HepG2 (cell line): Measurements from ENCODE around the gene UPK1B. TPM values are rescaled to one million over a fixed set of nuclear protein-coding genes. Genes with fewer than 3 reads are reported as not detected.

ENCODE experiments used
- BCL6 ChIP-seq: IDR thresholded peaks from 2 replicates; pipeline ENCODE4 v1.6.1; 2016; ENCODE audit warnings: missing genetic modification reagents, missing compliant biosample characterization
- CBX5 ChIP-seq: sonication (generic); formaldehyde crosslinking; IDR thresholded peaks from 2 replicates; pipeline ENCODE4 v1.4.0; 2020; ENCODE audit warnings: missing genetic modification reagents, borderline replicate concordance
- EP300 ChIP-seq, 3 experiments: sonication (generic) in 1 of 3; formaldehyde crosslinking in 1 of 3; IDR thresholded peaks; 2 replicates each; pipeline versions ENCODE4 v1.5.1 to v1.6.1; 2011 to 2020; ENCODE audit warnings: low read depth in 2 of 3, low read length in 2 of 3, borderline replicate concordance in 1 of 3, improper control_type of control experiment in 1 of 3, mild to moderate bottlenecking in 1 of 3, missing genetic modification reagents in 1 of 3, moderate library complexity in 1 of 3
- FOXK2 ChIP-seq: fragments of 450-650 bp; IDR thresholded peaks from 2 replicates; pipeline ENCODE4 v1.6.1; 2016
- JARID2 ChIP-seq: sonication (generic); formaldehyde crosslinking; IDR thresholded peaks from 2 replicates; pipeline ENCODE4 v1.8.1; 2023; ENCODE audit warnings: missing genetic modification reagents, inconsistent platforms; ENCODE audit not compliant: insufficient replicate concordance
- JUN ChIP-seq: sonication (generic); formaldehyde crosslinking; IDR thresholded peaks from 2 replicates; pipeline ENCODE4 v1.4.0; 2020; ENCODE audit warnings: mild to moderate bottlenecking, missing genetic modification reagents
- KDM1A ChIP-seq: IDR thresholded peaks from 2 replicates; pipeline ENCODE4 v1.6.1; 2016; ENCODE audit warnings: missing compliant biosample characterization
- MBD4 ChIP-seq: IDR thresholded peaks from 2 replicates; pipeline ENCODE4 v1.6.1; 2012; ENCODE audit warnings: low read length, inconsistent platforms, borderline replicate concordance
- MBNL3 ChIP-seq: fragments of 250-450 bp; sonication (Bioruptor Pico); conservative IDR thresholded peaks from 2 replicates; pipeline ENCODE4 v1.8.0; 2022; ENCODE audit warnings: mild to moderate bottlenecking, inconsistent platforms
- MED1 ChIP-seq: sonication (generic); formaldehyde crosslinking; IDR thresholded peaks from 2 replicates; pipeline ENCODE4 v1.4.0; 2020; ENCODE audit warnings: missing genetic modification reagents
- NCOA2 ChIP-seq: sonication (generic); formaldehyde crosslinking; IDR thresholded peaks from 2 replicates; pipeline ENCODE4 v1.8.0; 2022; ENCODE audit warnings: inconsistent platforms
- NFATC3 ChIP-seq: sonication (generic); formaldehyde crosslinking; IDR thresholded peaks from 2 replicates; pipeline ENCODE4 v1.5.1; 2020; ENCODE audit warnings: mild to moderate bottlenecking, missing genetic modification reagents
- RFXAP ChIP-seq: sonication (generic); formaldehyde crosslinking; IDR thresholded peaks from 2 replicates; pipeline ENCODE4 v1.4.0; 2020; ENCODE audit warnings: missing genetic modification reagents, borderline replicate concordance
- TERF1 ChIP-seq: sonication (generic); formaldehyde crosslinking; IDR thresholded peaks from 2 replicates; pipeline ENCODE4 v1.8.0; 2022; ENCODE audit warnings: mild to moderate bottlenecking, missing genetic modification reagents, moderate library complexity
- THAP9 ChIP-seq: sonication (generic); formaldehyde crosslinking; IDR thresholded peaks from 2 replicates; pipeline ENCODE4; 2020; ENCODE audit warnings: missing genetic modification reagents, mild to moderate bottlenecking, borderline replicate concordance
- THYN1 ChIP-seq: sonication (generic); formaldehyde crosslinking; IDR thresholded peaks from 2 replicates; pipeline ENCODE4 v1.8.1; 2023; ENCODE audit warnings: low read depth, mild to moderate bottlenecking, moderate library complexity, missing genetic modification reagents, borderline replicate concordance
- XRCC5 ChIP-seq: fragments of 200-400 bp; formaldehyde crosslinking; optimal IDR thresholded peaks from 2 replicates; pipeline ENCODE3; 2017; ENCODE audit warnings: mild to moderate bottlenecking, low read length
- ZFP62 ChIP-seq: sonication (generic); formaldehyde crosslinking; IDR thresholded peaks from 2 replicates; pipeline ENCODE4 v1.4.0; 2020; ENCODE audit warnings: missing genetic modification reagents
- ZFP82 ChIP-seq: sonication (generic); formaldehyde crosslinking; IDR thresholded peaks from 2 replicates; pipeline ENCODE4 v1.5.1; 2020; ENCODE audit warnings: mild to moderate bottlenecking, missing genetic modification reagents, borderline replicate concordance
- ZMYM2 ChIP-seq: sonication (generic); formaldehyde crosslinking; IDR thresholded peaks from 2 replicates; pipeline ENCODE4 v1.8.0; 2022; ENCODE audit warnings: mild to moderate bottlenecking, missing genetic modification reagents
- ZNF292 ChIP-seq: sonication (generic); formaldehyde crosslinking; IDR thresholded peaks from 2 replicates; pipeline ENCODE4 v1.8.1; 2022; ENCODE audit warnings: mild to moderate bottlenecking, low read depth, missing genetic modification reagents, borderline replicate concordance
- ZNF577 ChIP-seq: sonication (generic); formaldehyde crosslinking; IDR thresholded peaks from 2 replicates; pipeline ENCODE4 v1.4.0; 2020; ENCODE audit warnings: mild to moderate bottlenecking, low read depth, missing genetic modification reagents, borderline replicate concordance
- ZNF816 ChIP-seq: sonication (generic); formaldehyde crosslinking; IDR thresholded peaks from 2 replicates; pipeline ENCODE4 v1.8.0; 2022; ENCODE audit warnings: missing genetic modification reagents, mild to moderate bottlenecking, borderline replicate concordance
- ZNF839 ChIP-seq: sonication (generic); formaldehyde crosslinking; IDR thresholded peaks from 2 replicates; pipeline ENCODE4 v1.4.0; 2020; ENCODE audit warnings: missing genetic modification reagents, mild to moderate bottlenecking, borderline replicate concordance
- ZSCAN12 ChIP-seq: sonication (generic); formaldehyde crosslinking; IDR thresholded peaks from 2 replicates; pipeline ENCODE4 v1.9.0; 2021; ENCODE audit warnings: mild to moderate bottlenecking, missing genetic modification reagents
- polyA plus RNA-seq, 8 experiments: library from polyadenylated mRNA; depleted of rRNA in 3 of 8; stranded (reverse) in 7 of 8; unstranded in 1 of 8; fragments of >200 nt; fragmentation: Illumina TruSeq in 4 of 8; extraction: Trizol in 4 of 8; gene quantifications; 2 replicates each; pipeline versions ENCODE4 v1.2.1 to v1.2.3, GENCODE V29; 2011 to 2016; ENCODE audit warnings: low read depth in 4 of 8, missing spikeins in 1 of 8, mixed read lengths in 1 of 8; ENCODE audit not compliant: insufficient read depth in 1 of 8
- total RNA-seq, 5 experiments: library from RNA; depleted of rRNA; stranded (reverse); fragments of >200 nt; fragmentation: Illumina TruSeq; extraction: Trizol; gene quantifications; 2 replicates each; pipeline ENCODE4 v1.2.3, GENCODE V29; 2016; ENCODE audit warnings: low read depth in 1 of 5
- TF ChIP-seq, protein P1 (sequence below): sonication (generic); formaldehyde crosslinking; IDR thresholded peaks from 2 replicates; pipeline ENCODE4 v1.4.0; 2020; ENCODE audit warnings: missing genetic modification reagents

Gene UPK1B
- total and polyA plus RNA-seq, 2 of the 13 experiments (the other 11 are each of a cell fraction or from before 2014, with no cell fraction given): not detected

DNA sequence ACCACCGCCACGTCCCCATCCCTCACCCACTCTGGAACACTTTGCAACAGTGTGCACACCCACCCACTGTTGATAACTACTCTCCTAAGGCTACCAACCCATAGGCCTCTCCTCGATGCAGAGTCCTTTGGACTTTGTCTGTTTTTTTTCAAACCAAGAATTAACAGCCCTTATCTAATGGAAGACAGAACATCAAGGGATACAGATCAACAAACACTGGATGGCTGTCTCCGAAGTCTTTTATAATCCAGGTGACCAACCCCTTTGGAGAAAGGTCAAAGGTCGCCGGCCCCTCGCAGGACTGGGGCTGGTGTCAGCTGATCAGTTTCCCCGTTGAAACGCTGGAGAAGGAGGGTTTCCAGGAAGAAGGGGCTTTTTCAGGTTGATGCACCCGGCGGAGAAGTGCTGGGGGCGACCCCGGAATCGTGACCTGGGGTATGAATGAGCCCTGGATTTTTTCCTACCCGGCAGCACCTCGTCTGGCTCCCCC, 66.7 kb downstream of the UPK1B start (continued):
- TF ChIP-seq ZFP82 (CRISPR knock-in tag) (0 out of 2 replicates have a peak, but pooled peaks have one; percentile 69), EP300 (IDR thresholded peaks at IDR 0.05; ENCODE audit: low read depth in 2 of 2, low read length in 2 of 2) (peak in 1 of 2 experiments; percentile 52; a peak in 1 of 4 replicates), EP300 (CRISPR knock-in tag; IDR thresholded peaks at IDR 0.05; ENCODE audit: borderline replicate concordance) (no peak), NFATC3 (CRISPR knock-in tag) (no peak), FOXK2 (no peak), RFXAP (0 out of 2 replicates have a peak, but pooled peaks have one; percentile 17), MBD4 (no peak), JARID2 (CRISPR knock-in tag) (no peak), MBNL3 (no peak), ZMYM2 (CRISPR knock-in tag) (no peak), ZNF816 (CRISPR knock-in tag) (no peak), MED1 (no peak; the same call in 1 of the 2 replicates), ZSCAN12 (CRISPR knock-in tag) (peak; percentile 70; the same call in 1 of the 2 replicates), KDM1A (no peak), NCOA2 (CRISPR knock-in tag) (no peak), ZNF577 (CRISPR knock-in tag) (no peak), CBX5 (CRISPR knock-in tag) (no peak), BCL6 (peak; percentile 14; the same call in 1 of the 2 replicates), ZNF292 (0 out of 2 replicates have a peak, but pooled peaks have one; percentile 15), THYN1 (CRISPR knock-in tag) (no peak), ZFP62 (CRISPR knock-in tag) (no peak), XRCC5 (peak; percentile 6), THAP9 (CRISPR knock-in tag) (no peak), JUN (CRISPR knock-in tag) (no peak), TERF1 (CRISPR knock-in tag) (no peak), ZNF839 (CRISPR knock-in tag) (no peak)
- TF ChIP-seq, protein P1, sequence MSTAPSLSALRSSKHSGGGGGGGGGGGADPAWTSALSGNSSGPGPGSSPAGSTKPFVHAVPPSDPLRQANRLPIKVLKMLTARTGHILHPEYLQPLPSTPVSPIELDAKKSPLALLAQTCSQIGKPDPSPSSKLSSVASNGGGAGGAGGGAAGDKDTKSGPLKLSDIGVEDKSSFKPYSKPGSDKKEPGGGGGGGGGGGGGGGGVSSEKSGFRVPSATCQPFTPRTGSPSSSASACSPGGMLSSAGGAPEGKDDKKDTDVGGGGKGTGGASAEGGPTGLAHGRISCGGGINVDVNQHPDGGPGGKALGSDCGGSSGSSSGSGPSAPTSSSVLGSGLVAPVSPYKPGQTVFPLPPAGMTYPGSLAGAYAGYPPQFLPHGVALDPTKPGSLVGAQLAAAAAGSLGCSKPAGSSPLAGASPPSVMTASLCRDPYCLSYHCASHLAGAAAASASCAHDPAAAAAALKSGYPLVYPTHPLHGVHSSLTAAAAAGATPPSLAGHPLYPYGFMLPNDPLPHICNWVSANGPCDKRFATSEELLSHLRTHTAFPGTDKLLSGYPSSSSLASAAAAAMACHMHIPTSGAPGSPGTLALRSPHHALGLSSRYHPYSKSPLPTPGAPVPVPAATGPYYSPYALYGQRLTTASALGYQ (CRISPR knock-in tag): no peak
